HUDEP-2 (cell line): ENCODE results near the gene MIDN.

Source experiments
- DNase-seq, 76 experiments: peaks; one replicate each; lab custom pipeline; 2025; ENCODE audit not compliant: unreplicated experiment in 76 of 76; lab: John Stamatoyannopoulos, UW

MIDN gene

DNA sequence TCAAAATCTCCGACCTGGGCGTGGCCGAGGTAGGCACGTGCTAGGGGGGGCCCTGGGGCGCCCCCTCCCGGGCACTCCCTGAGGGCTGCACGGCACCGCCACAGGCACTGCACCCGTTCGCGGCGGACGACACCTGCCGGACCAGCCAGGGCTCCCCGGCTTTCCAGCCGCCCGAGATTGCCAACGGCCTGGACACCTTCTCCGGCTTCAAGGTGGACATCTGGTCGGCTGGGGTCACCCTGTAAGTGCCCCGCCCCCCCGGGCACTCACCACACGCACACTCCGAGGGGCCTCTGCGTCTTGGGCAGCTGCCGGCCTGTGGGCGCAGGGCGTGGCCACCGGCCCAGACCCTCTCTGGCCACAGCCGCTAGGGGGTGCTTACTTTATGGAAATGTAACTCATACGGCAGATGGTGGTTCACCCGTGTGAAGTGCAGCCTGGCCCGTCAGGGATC lies 27.9 kb upstream of the MIDN start:
- DNase-seq, result no peak

DNA sequence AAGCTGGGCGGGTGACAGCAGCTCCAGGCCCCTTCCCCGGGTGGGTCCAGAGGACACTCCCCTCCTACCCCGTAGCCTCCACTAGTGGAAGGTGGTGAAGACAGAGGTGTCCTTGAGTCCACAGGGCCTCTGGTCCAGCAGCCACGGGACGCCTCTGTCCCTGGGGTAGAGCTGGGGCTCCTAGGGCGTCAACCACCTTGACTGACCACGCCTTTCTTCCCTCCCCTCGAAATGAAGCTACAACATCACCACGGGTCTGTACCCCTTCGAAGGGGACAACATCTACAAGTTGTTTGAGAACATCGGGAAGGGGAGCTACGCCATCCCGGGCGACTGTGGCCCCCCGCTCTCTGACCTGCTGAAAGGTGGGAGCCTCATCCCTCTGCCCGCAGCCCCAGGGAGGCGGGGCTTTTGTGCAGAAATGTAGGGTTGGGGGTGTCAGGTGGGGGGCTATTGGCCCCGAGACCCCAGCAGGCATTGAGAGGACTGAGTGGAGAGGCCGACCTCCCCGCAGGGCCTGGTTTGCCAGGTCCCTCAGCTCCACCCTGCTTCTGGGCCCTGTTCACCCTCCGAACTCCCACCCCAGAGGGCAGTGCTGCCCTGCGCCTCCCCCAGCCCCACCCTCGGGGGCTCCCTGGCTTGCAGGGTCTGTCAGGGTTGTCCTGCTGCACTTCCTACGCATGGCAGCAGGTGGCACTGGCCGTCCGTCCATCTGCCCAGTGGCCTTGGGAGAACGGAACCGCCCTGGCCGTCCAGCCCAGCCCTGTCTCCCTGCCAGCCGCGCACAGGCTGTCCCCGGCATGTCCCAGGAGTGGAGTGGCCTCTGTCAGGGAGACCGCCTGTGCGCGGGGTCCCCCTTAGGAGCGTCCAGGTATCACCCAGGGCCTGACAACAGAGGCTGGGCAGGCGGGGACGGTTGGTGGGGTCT lies 27.1 kb upstream of the MIDN start:
- DNase-seq, result peak in 2 of 76 experiments; percentile 30 to 31

DNA sequence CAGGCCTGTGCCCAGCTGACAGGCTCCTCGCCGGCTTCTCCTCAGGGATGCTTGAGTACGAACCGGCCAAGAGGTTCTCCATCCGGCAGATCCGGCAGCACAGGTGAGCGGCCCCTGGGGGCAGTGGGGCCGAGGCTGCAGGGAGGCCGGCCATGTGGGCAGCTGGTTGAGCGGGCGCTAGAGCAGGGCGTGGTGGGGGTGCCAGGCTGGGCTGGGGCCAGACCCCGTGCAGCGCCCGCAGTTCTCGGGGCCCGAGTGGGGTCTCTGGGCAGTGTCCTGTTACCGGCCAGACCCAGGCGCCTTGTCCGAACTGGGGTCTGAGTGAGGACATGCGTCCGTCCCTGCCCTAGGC lies 26.5 kb upstream of the MIDN start:
- DNase-seq, result no peak

DNA sequence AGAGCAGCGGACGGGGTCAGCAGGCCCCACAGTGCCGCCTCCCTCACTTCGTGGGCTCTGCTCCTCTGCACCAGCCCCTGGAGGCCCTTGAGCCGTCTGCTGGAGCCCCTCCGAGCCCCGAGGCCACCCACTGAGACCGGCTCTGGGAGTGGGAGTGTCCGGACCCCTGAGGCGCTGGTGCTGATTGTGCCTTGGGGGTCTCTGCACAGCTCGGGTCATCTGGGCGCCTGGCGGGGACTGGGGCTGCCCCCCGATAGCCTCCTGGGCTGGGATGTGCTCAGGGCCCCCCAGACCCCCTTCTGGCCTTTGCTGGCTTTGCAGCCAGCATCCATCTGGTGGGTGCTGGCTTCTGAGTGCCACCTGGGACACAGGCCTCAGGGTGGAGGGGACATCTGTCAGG lies 26.0 kb upstream of the MIDN start:
- DNase-seq, result no peak

DNA sequence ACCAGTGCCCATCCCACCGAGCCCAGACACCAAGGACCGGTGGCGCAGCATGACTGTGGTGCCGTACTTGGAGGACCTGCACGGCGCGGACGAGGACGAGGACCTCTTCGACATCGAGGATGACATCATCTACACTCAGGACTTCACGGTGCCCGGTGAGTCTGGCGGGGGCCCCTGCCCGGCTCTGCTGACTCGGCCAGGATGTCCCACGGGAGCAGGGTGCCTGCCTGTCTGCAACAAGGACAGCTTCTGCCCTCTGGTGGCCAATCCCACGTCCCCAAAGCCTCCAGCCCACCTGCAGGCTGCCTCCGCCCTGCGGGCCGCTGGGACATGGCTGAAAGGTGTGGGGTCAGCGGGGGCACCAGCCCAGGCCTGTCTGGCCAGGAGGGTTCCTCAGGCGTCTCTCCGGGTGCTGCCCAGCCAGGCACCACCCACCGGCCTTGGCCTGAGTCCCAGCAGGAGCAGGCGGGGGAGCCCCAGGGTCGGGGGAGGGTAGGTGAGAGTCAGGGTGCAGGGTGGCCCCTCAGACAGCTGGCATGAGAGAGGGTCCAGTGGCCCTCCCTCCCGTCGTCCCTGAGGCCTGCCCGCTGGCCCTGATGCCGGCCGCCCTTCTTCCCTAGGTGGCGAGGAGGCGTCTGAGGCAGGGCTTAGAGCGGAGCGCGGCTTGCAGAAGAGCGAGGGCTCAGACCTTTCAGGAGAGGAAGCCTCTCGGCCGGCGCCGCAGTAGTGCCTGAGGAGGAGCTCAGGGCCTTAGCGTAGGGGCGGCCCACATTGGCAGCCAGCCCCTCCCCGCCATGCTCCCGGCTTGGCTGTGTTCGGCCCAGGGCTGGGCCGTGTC lies 25.1 kb upstream of the MIDN start:
- peak in 7 of 76 experiments; percentile 22 to 32 (median 27) for DNase-seq

DNA sequence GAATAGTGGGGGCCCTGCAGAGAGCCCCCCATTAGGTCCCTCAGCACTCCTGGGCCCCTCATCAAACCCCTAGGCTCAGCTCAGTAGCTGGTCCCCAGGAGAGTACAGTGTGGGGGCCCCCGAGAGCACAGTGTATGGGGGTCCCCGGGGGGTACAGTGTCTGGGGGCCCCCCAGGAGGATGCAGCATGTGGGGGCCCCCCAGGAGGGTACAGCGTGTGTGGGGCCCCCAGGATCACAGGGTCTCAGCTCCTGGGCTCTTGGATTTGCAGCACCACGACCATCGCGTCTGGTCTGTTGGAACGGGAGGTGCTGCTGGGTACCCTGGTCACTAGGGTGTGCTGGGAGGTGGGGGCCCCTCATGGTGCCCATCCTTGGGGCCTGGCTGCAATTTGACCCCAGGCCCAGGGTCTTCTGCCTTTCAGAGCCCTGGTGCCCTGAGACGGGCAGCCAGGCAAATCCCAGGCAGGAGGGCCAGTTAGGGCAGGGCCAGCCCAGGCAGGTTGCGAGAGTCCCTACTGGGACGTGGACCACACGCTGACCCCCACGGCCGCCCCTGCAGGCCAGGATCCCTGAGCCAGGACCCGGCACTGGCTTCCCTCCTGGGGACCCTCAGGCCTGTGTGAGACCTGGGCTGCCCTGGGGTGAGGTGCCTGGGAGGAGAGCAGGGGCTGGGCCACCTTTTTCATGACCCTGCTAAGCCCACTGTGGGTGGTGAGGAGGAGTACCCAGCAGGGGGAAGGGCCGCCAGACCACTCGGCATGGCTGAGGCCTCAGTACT lies 24.1 kb upstream of the MIDN start:
- DNase-seq, result no peak

DNA sequence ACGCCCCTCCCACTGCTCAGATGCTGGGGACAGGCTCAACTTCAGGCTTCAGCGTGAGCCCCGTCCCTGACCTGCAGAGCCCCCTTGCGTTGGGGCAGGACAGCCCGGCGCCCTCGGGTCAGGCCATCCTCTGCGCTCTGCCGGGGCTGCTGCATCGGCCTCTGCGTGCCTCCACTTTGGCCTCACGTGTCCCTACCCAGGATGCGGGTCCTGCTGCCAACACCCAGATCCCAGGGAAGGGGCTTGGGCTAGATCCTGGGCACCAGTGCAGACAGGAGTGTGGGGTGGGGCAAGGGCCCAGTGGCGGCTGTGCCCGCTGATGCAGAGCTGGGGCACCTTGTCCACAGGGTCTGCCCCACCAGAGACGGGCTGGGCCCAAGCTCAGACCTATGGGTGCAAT lies 23.5 kb upstream of the MIDN start:
- DNase-seq, result no peak

DNA sequence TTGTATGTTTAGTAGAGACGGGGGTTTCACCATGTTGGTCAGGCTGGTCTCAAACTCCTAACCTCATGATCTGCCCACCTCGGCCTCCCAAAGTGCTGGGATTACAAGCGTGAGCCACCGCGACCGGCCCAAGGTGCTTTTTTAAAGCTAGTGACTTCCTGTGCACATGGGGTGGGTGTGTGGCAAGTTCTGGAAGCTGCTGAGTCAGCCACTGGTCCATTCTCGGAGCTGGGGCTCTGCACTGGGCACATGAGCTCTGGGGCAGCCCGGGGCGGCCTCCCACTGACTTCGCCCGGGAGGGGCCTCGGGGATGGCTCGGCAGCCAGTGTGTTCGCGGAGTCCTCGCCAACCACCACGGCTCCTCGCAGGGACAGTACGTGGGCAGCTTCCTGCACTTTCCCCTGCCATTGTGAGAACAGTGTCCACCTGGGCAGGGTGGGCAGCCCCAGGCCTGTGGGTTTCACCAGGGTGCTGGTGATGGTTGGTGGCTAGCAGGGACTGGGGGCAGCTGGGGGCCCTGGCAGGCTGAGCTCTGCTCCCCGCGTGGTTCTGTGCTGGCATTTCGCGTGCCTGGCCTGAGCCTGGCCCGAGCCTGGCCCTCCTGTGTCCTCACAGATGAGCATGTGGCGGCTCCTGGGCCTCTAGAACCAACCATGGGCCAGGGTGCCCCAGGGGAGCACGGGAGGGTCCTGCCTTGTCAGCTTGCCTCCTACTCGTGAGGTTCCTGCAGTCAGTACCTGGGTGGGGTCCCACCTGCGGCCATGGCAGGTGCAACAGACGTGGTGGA lies 22.8 kb upstream of the MIDN start:
- no peak for DNase-seq

DNA sequence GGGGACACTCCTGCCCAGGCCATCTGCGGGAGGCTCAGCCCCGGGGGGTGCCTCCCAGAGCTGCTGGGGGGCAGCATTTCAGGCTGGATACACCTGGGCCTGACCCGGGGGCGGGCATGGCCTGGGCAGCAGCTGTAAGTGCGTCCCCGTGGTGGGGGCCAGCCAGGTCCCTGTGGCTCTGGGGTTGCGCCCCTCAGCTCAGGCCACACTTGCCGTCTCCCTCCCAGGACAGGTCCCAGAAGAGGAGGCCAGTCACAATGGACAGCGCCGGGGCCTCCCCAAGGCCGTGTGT lies 22.2 kb upstream of the MIDN start:
- no peak for DNase-seq

DNA sequence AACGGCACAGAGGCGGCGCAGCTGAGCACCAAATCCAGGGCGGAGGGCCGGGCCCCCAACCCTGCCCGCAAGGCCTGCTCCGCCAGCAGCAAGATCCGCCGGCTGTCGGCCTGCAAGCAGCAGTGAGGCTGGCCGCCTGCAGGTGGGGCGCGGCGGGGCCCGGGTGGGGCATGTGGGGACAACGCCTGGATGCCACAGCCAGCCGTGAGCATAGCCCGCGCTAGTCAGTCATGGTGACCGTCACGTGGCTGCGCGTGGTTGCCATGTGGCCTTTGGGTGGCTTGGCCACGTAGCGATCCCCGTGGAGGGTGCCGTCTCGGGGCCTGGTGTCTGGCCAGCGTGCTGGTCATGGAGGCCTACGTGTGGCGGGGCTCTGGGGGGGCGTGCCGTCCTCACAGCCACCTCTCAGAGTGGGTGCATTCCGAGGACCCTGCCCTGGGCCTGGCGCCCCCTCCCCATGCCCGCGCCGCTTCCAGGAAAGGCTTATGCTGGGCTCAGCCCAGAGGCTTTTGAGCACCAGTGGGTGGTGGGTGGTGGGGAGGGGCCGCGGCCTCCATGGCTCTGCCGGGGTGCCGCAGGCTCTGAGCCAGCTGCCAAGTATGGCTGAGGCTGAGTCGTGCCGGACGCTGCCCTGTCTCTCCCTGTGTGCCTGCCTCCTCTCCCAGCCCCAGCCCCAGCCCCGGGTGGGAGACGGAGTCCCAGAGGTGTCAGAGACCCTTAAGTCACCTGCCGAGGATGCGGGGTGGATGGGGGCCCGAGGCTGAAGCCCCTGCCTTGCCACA lies 21.7 kb upstream of the MIDN start:
- DNase-seq, result no peak

DNA sequence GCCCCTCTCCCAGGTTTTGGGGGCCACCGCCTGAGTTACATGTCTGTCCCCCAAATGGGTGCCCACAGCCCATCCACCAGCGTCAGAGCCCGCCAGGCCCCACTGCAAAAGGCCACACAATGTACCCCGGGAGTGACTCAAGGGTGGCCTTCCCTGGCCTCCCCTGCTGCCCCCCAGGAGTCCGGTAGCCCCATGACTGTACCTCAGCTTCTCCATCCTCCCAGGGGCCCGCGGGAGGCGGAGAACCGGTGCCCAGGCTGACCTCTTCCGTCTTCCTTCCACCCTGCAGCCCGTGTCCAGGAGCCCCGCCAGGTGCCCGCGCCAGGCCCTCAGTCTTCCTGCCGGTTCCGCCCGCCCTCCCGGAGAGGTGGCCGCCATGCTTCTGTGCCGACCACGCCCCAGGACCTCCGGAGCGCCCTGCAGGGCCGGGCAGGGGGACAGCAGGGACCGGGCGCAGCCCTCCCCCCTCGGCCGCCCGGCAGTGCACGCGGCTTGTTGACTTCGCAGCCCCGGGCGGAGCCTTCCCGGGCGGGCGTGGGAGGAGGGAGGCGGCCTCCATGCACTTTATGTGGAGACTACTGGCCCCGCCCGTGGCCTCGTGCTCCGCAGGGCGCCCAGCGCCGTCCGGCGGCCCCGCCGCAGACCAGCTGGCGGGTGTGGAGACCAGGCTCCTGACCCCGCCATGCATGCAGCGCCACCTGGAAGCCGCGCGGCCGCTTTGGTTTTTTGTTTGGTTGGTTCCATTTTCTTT lies 20.9 kb upstream of the MIDN start:
- DNase-seq, result peak in 51 of 76 experiments; percentile 22 to 86 (median 55)

DNA sequence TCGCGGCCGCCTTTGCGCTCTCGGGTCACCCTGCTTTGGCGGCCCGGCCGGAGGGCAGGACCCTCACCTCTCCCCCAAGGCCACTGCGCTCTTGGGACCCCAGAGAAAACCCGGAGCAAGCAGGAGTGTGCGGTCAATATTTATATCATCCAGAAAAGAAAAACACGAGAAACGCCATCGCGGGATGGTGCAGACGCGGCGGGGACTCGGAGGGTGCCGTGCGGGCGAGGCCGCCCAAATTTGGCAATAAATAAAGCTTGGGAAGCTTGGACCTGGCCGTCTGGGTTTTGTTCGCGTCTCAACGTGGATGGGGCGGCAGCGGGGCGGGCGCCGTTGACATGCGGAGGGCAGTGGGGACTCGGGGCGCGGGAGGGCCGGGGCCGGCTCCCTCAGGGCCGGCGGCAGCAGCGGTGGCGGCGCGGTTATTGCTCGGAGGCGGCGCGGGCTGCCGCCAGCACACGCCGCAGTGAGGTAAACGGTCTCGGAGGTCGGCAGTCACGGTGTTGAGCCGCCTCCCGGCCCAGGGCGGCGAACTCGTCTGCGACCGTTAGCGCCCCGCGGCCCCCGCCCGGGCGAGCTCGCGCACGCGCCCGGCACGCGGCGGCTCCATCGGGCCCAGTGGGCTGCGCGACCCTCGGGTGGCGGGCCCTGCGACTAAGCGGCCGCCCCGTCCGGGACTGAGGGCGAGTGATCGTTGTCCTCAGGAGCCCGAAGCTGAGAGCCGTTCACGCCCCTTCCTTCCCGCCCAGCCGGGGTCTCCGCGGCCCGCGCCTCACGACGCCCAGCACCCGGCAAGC lies 20.0 kb upstream of the MIDN start:
- no peak for DNase-seq

DNA sequence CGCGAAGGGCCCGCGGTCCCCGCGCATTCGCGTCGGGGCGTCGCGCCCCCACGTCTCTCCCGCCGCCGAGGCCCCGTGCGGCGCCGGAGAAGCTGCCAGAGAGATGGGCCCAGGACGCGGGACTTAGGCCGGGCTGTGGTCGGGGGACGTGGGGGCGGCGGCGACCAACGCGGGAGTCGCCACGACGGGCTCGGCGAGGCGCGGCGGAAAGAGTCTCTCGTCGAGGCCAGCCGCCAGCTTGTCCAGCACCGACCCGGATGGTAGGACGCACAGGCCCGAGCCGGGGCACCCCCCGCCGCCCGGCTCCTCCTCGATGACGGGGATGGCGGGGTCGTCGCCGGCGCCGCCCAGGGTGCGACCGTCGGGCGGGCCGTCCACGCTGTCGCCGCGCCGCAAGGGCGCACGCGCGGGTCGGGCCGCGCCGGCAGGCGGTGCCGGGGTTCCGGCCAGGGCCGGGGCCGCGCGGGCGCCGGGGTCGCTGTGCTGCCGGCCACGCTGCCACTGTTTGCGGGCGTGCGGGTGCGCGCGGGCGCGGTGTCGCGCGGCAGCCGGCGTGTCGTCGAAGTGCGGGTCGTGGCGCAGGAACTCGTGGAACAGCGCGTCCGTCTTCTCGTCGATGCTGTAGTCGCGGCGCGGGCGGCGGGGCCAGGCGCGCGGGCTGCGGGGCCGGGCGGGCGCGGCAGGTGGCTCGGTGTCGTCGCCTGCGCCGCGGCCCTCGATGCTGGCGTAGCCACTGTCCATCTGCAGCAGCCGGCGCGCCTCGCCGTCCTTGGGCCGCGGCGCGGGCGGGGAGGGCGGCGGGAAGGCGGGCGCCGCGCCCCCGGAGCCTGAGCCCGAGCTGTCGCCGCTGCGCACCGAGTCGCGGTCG lies 19.1 kb upstream of the MIDN start:
- no peak for DNase-seq

DNA sequence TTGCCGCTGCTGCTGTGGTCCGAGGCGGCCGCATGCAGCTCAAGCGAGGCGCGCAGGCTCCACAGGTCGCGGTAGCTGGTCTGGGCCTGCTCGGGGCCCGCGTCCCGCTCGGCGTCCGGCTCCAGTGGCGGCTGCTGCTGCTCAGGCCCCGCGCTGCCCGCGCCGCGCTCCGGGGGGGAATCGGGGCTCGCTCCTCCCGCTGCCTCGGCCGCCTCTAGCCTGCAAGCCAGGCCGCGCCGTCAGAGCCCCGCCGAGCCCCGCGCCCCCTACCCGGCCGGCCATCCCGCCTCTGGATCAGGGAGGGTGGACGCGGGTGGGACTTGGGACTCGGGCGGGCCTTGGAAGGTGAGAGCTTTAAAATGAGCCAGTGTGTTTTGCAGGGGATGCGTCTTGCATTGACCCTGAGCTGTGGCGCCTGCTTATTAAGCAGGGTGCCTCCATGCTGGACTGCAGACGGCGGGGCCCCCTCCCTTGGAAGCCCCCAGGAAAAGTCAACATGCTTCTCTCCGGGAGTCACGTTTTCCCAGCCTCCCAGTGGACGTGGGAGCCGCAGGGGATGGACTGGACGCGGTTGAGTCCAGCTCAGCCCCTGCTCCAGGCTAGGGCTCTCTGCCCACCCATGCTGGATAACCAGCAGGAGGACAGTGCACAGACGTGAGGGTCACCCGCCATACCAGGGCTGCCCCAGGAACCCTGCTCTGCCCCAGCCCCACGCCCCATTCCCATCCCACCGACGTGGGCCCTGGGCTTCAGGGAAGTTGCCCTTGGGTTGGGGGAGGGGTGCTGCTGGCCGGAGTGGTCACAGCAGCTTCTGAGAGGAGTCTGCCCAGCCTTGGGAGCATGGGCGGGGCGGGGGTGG lies 18.2 kb upstream of the MIDN start:
- DNase-seq, result no peak

DNA sequence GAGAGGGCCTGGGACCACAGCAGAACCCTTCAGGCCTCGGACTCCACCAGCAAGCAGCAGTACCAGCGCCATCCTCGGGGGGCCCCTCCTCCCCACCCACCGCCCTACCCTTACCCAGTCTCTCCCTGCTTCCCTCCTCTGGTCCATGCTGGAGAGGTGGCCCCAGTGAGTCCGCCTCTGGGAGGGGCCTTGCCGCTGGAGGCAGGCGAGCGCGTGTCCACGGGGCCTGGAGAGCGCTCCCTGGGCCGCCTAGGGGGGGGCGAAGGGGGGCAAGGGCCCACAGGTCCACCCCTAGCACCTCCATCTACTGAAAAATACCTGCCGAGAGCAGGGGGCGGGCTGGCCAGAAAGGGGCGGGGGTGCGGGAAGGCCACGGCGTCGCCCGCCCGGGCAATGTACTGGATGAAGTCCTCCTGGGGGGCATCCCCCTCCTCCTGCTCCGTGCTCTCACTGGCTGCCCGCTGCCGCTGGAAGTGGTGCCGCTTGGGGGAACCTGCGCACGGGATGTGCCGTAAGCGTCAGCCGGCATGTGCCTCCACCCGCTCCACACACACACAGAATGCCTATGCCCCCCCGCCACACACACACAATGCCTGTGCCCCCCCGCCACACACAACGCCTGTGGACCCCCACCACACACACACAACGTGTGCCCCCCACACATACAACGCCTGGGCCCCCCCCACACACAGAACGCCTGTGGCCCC lies 17.4 kb upstream of the MIDN start:
- DNase-seq, result no peak
